Natural killer cell (primary cell): Measurements from ENCODE around the gene STAT6. TPM values are rescaled to one million over a fixed set of nuclear protein-coding genes. Genes with fewer than 3 reads are reported as not detected.

Experiments used
- ATAC-seq, 3 donors: fragments of 150-1000 bp in 2 of 3; fragments of 200-7000 bp in 1 of 3; cut with Tn5 transposase; 1 replicate in 1 of 3; 2 replicates in 2 of 3; pipeline ENCODE4 v1.10.0; 2021; ENCODE audit warnings: mild to moderate bottlenecking in 2 of 3, moderate library complexity in 2 of 3
- DNase-seq, 2 donors: peaks; one replicate each; pipeline versions ENCODE4 v3.0.0 to v3.0.0-alpha.2; 2013 to 2021; ENCODE audit warnings: mixed read lengths in 1 of 2
- H3K27ac ChIP-seq: one replicate; pipeline ENCODE4 v1.5.1; 2013; ENCODE audit warnings: mild to moderate bottlenecking, low read length
- H3K27me3 ChIP-seq: one replicate; pipeline ENCODE4 v1.6.1; 2013; ENCODE audit warnings: low read length; ENCODE audit not compliant: control insufficient read depth, insufficient read depth
- H3K36me3 ChIP-seq: one replicate; pipeline ENCODE4 v1.6.1; 2013; ENCODE audit warnings: low read length; ENCODE audit not compliant: control insufficient read depth, insufficient read depth
- H3K4me1 ChIP-seq: one replicate; pipeline ENCODE4 v1.6.1; 2013; ENCODE audit warnings: low read length; ENCODE audit not compliant: control insufficient read depth, insufficient read depth
- H3K4me3 ChIP-seq: one replicate; pipeline ENCODE4 v1.5.1; 2013; ENCODE audit warnings: low read length
- H3K9me3 ChIP-seq: one replicate; pipeline ENCODE4 v1.6.1; 2013; ENCODE audit warnings: low read length; ENCODE audit not compliant: control insufficient read depth, insufficient read depth
- H3K27ac Mint-ChIP-seq, 2 donors: one replicate each; pipeline ENCODE4 v1.8.0; 2022; ENCODE audit warnings: mild to moderate bottlenecking in 2 of 2, mixed read lengths in 2 of 2, moderate library complexity in 1 of 2
- H3K27me3 Mint-ChIP-seq, 2 donors: one replicate each; pipeline ENCODE4 v1.8.0; 2022; ENCODE audit warnings: low read depth in 2 of 2, mixed read lengths in 2 of 2
- H3K36me3 Mint-ChIP-seq: one replicate; pipeline ENCODE4 v1.8.0; 2022; ENCODE audit warnings: mixed read lengths
- H3K4me1 Mint-ChIP-seq, 2 donors: one replicate each; pipeline ENCODE4 v1.8.0; 2022; ENCODE audit warnings: mixed read lengths in 2 of 2
- H3K4me3 Mint-ChIP-seq: one replicate; pipeline ENCODE4 v1.8.0; 2022; ENCODE audit warnings: mild to moderate bottlenecking, moderate library complexity, mixed read lengths
- H3K9me3 Mint-ChIP-seq, 2 donors: one replicate each; pipeline ENCODE4 v1.8.0; 2022; ENCODE audit warnings: mixed read lengths in 2 of 2
- CTCF ChIP-seq: fragments of 200-600 bp; IDR thresholded peaks from one replicate; pipeline ENCODE4 v1.8.0; 2022; ENCODE audit warnings: antibody characterized with exemption
- WGBS: methylation state at CpG from one replicate; pipeline ENCODE4 v1.1.7; 2013; ENCODE audit warnings: missing lambda C conversion rate; ENCODE audit not compliant: insufficient coverage; 5-methylcytosine and 5-hydroxymethylcytosine counted together
- intact Hi-C: fragments of 100-400 bp; cut with micrococcal nuclease; formaldehyde crosslinking; loops from one replicate; pipeline ENCODE4 v1.14.2; 2022
- total RNA-seq, 4 donors: library from RNA; stranded (reverse); fragments of 120-200 nt in 1 of 4; gene quantifications; one replicate each; pipeline versions ENCODE4 v1.2.3 to v1.2.4, GENCODE V29; 2013 to 2022

The STAT6 gene
- total RNA-seq, 3 donors from 2014 or later (not counting 1 experiment from before 2014, with no cell fraction given), result 277 to 340 (median 319) TPM

- no peak for ATAC-seq
- Mint-ChIP-seq H3K4me3 (no peak overlapping the region), H3K4me1 (peaks cover 14 to 26% of the 10 kb centered on the region in 2 donors), H3K36me3 (no peaks in the 10 kb centered on the region), H3K9me3 (no peaks in the 10 kb centered on the region), H3K27me3 (no peaks in the 10 kb centered on the region), H3K27ac (peak overlapping the region; percentile 50 to 90)
- peaks cover 32% of the 10 kb centered on the region for H3K4me1 ChIP-seq
- no peaks in the 10 kb centered on the region for H3K9me3 ChIP-seq
- no peak for TF ChIP-seq CTCF
- 82% methylated on average over 12 of the region's 15 CpGs for WGBS
- peaks cover 47% of the 10 kb centered on the region for H3K36me3 ChIP-seq
- intact Hi-C loops, result no loop called here
- no peak overlapping the region for H3K4me3 ChIP-seq
- H3K27ac ChIP-seq, result peak overlapping the region; percentile 64
- no peaks in the 10 kb centered on the region for H3K27me3 ChIP-seq
- DNase-seq, result no peak
These were observed 16.7 kb downstream of the STAT6 start for GRCh38 chr12:57094208-57095160.

GRCh38 chr12:57093415-57094207, 17.6 kb downstream of the STAT6 start:
- no peaks in the 10 kb centered on the region for H3K9me3 ChIP-seq
- peak overlapping the region; percentile 64 for H3K27ac ChIP-seq
- Mint-ChIP-seq H3K4me3 (no peak overlapping the region), H3K27ac (peak overlapping the region; percentile 50 to 90), H3K9me3 (no peaks in the 10 kb centered on the region), H3K36me3 (no peaks in the 10 kb centered on the region), H3K27me3 (no peaks in the 10 kb centered on the region), H3K4me1 (peaks cover 12 to 24% of the 10 kb centered on the region in 2 donors)
- no peak overlapping the region for H3K4me3 ChIP-seq
- peak; percentile 40 for TF ChIP-seq CTCF
- no peaks in the 10 kb centered on the region for H3K27me3 ChIP-seq
- intact Hi-C loops, result loop anchor here (1.0 kb wide), 1 partner anchor 24 kb away; no protein-coding TSS in a partner anchor
- H3K36me3 ChIP-seq, result peaks cover 38% of the 10 kb centered on the region
- DNase-seq (peak; percentile 45 to 76), ATAC-seq (peak; percentile 47 to 62 (median 48))
- H3K4me1 ChIP-seq, result peaks cover 36% of the 10 kb centered on the region
- WGBS, result 53% methylated on average over 24 of the region's 24 CpGs

GRCh38 chr12:57092876-57093414, 18.2 kb downstream of the STAT6 start:
- intact Hi-C loops, result loop anchor here (1.0 kb wide), 1 partner anchor 24 kb away; no protein-coding TSS in a partner anchor
- Mint-ChIP-seq H3K4me1 (peaks cover 18 to 29% of the 10 kb centered on the region in 2 donors), H3K4me3 (no peak overlapping the region), H3K27ac (peak overlapping the region in 1 of 2 donors; percentile 90), H3K27me3 (no peaks in the 10 kb centered on the region), H3K36me3 (no peaks in the 10 kb centered on the region), H3K9me3 (no peaks in the 10 kb centered on the region)
- ATAC-seq (no peak), DNase-seq (no peak)
- H3K9me3 ChIP-seq, result no peaks in the 10 kb centered on the region
- no peak for TF ChIP-seq CTCF
- H3K36me3 ChIP-seq, result peaks cover 32% of the 10 kb centered on the region
- H3K4me3 ChIP-seq, result no peak overlapping the region
- H3K27ac ChIP-seq, result no peak overlapping the region
- 98% methylated on average over 4 of the region's 4 CpGs for WGBS
- H3K4me1 ChIP-seq, result peaks cover 41% of the 10 kb centered on the region
- H3K27me3 ChIP-seq, result no peaks in the 10 kb centered on the region
